GM19468 (cell line): Measurements from ENCODE around the gene LPCAT1.
"Not testable (repeated sequence)": the region's sequence is repeated elsewhere in the genome, so short reads cannot be mapped to it uniquely, and the experiment has no call there.

Experiments used
- ATAC-seq: cut with Tn5 transposase; IDR thresholded peaks from one replicate; pipeline ENCODE4 v1.9.1; 2021; ENCODE audit warnings: mild to moderate bottlenecking, moderate library complexity, moderate number of reproducible peaks; ENCODE audit not compliant: unreplicated experiment; ENCODE audit errors: extremely low read depth

LPCAT1 gene

GRCh38 chr5:1525624-1526189 is 1.9 kb upstream of the LPCAT1 start:
- ATAC-seq, result no peak

- no peak for ATAC-seq
Measured at GRCh38 chr5:1524799-1525623, 1.3 kb upstream of the LPCAT1 start.

GRCh38 chr5:1524481-1524798 is 680 bp upstream of the LPCAT1 start:
- ATAC-seq, result no peak

GRCh38 chr5:1523480-1523792 is 324 bp downstream of the LPCAT1 start:
- ATAC-seq, result peak; percentile 6

- ATAC-seq, result no peak
Measured at GRCh38 chr5:1522601-1523479, 920 bp downstream of the LPCAT1 start.

GRCh38 chr5:1521671-1522600 is 1.8 kb downstream of the LPCAT1 start:
- ATAC-seq, result no peak

GRCh38 chr5:1520791-1521453 is 2.8 kb downstream of the LPCAT1 start:
- no peak for ATAC-seq

- ATAC-seq, result no peak
Measured at GRCh38 chr5:1519631-1520210, 4.0 kb downstream of the LPCAT1 start.

- no peak for ATAC-seq
Measured at GRCh38 chr5:1517838-1518237, 5.9 kb downstream of the LPCAT1 start.

GRCh38 chr5:1516615-1517601 is 6.9 kb downstream of the LPCAT1 start:
- ATAC-seq, result no peak

- ATAC-seq, result no peak
Measured at GRCh38 chr5:1515921-1516571, 7.7 kb downstream of the LPCAT1 start.

- no peak for ATAC-seq
Measured at GRCh38 chr5:1515311-1515920, 8.3 kb downstream of the LPCAT1 start.

GRCh38 chr5:1514819-1515310 is 8.9 kb downstream of the LPCAT1 start:
- ATAC-seq, result not testable (repeated sequence)

- no peak for ATAC-seq
Measured at GRCh38 chr5:1514027-1514818, 9.5 kb downstream of the LPCAT1 start.

- no peak for ATAC-seq
Measured at GRCh38 chr5:1513326-1514026, 10.3 kb downstream of the LPCAT1 start.
